ENCODE data around the gene TTC13.

DNA sequence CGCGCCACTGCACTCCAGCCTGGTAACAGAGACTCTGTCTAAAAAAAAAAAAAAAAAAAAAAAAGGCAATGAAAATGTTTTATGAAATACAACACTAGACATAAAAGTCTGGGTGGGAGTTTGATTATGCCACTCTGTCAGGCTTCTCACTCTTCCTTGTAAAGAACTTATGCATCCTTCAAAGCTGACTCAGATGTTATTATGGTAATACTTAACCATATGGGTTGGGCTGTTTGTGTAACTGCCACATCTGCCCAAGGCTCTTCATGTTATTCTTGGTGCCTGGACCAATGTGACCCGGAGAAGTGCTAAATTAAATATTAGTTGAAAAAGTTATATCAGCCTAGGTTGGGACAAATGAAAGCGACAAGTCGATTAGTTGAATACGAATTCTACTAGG lies 37.6 kb upstream of the TTC13 start:
- TF ChIP-seq EZH2 (IDR thresholded peaks at IDR 0.05; ENCODE audit: low read length, unreplicated experiment) (no peak), EZH2phosphoT487 (IDR thresholded peaks at IDR 0.05; ENCODE audit: borderline replicate concordance, low read length) (no peak)
- TF ChIP-seq, protein P1, sequence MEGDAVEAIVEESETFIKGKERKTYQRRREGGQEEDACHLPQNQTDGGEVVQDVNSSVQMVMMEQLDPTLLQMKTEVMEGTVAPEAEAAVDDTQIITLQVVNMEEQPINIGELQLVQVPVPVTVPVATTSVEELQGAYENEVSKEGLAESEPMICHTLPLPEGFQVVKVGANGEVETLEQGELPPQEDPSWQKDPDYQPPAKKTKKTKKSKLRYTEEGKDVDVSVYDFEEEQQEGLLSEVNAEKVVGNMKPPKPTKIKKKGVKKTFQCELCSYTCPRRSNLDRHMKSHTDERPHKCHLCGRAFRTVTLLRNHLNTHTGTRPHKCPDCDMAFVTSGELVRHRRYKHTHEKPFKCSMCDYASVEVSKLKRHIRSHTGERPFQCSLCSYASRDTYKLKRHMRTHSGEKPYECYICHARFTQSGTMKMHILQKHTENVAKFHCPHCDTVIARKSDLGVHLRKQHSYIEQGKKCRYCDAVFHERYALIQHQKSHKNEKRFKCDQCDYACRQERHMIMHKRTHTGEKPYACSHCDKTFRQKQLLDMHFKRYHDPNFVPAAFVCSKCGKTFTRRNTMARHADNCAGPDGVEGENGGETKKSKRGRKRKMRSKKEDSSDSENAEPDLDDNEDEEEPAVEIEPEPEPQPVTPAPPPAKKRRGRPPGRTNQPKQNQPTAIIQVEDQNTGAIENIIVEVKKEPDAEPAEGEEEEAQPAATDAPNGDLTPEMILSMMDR (conservative IDR thresholded peaks at IDR 0.05; ENCODE audit: low read depth, low read length), result no peak
